Activated T-cell treated with anti-CD3 and anti-CD28 coated beads for 1 hour (primary cell): Measurements from ENCODE around the gene FBXO27.
"Not testable (repeated sequence)": the region's sequence is repeated elsewhere in the genome, so short reads cannot be mapped to it uniquely, and the experiment has no call there.

ENCODE experiments used
- DNase-seq: peaks from one replicate; pipeline ENCODE4 v3.0.0-alpha.2; 2020; ENCODE audit warnings: low read depth

The FBXO27 gene

GRCh38 chr19:39032063-39032918 lies at the start of gene FBXO27:
Gene FBXO27 (minus strand): TSS chr19:39032549. CDS start chr19:39032227, 322 bp downstream.
- peak; percentile 2 for DNase-seq

- DNase-seq = no peak
These were observed 48.1 kb upstream of the FBXO27 start for GRCh38 chr19:39080431-39080830.

- DNase-seq = no peak
These were observed 46.3 kb upstream of the FBXO27 start for GRCh38 chr19:39078436-39079200.

GRCh38 chr19:39077323-39077722 lies 45.0 kb upstream of the FBXO27 start:
- DNase-seq = no peak

- DNase-seq = no peak
These were observed 42.6 kb upstream of the FBXO27 start for GRCh38 chr19:39074942-39075341.

GRCh38 chr19:39074205-39074692 lies 41.9 kb upstream of the FBXO27 start:
- no peak for DNase-seq

GRCh38 chr19:39070888-39071287 lies 38.5 kb upstream of the FBXO27 start:
- no peak for DNase-seq

GRCh38 chr19:39068259-39068658 lies 35.9 kb upstream of the FBXO27 start:
- not testable (repeated sequence) for DNase-seq

- no peak for DNase-seq
These were observed 34.8 kb upstream of the FBXO27 start for GRCh38 chr19:39067104-39067503.

GRCh38 chr19:39065928-39066327 lies 33.6 kb upstream of the FBXO27 start:
- DNase-seq = no peak

GRCh38 chr19:39064405-39064804 lies 32.1 kb upstream of the FBXO27 start:
- no peak for DNase-seq

GRCh38 chr19:39060171-39060570 lies 27.8 kb upstream of the FBXO27 start:
- DNase-seq = no peak

- no peak for DNase-seq
These were observed 27.0 kb upstream of the FBXO27 start for GRCh38 chr19:39059302-39059701.

- no peak for DNase-seq
These were observed 25.3 kb upstream of the FBXO27 start for GRCh38 chr19:39057615-39058014.

GRCh38 chr19:39054091-39054470 lies 21.7 kb upstream of the FBXO27 start:
- no peak for DNase-seq

GRCh38 chr19:39053276-39054090 lies 21.1 kb upstream of the FBXO27 start:
- no peak for DNase-seq

GRCh38 chr19:39052846-39053245 lies 20.5 kb upstream of the FBXO27 start:
- DNase-seq = no peak

GRCh38 chr19:39052243-39052746 lies 19.9 kb upstream of the FBXO27 start:
- DNase-seq = peak; percentile 61

GRCh38 chr19:39047073-39047472 lies 14.7 kb upstream of the FBXO27 start:
- DNase-seq = no peak

GRCh38 chr19:39046037-39046821 lies 13.9 kb upstream of the FBXO27 start:
- DNase-seq = no peak

GRCh38 chr19:39045506-39045905 lies 13.2 kb upstream of the FBXO27 start:
- DNase-seq = no peak
